ENCODE data around the gene MYO5B. TPM values are rescaled to one million over a fixed set of nuclear protein-coding genes. Genes with fewer than 3 reads are reported as not detected.
"Not testable (repeated sequence)": the region's sequence is repeated elsewhere in the genome, so short reads cannot be mapped to it uniquely, and the experiment has no call there.

Gene MYO5B
- 0.21 TPM for total RNA-seq

DNA sequence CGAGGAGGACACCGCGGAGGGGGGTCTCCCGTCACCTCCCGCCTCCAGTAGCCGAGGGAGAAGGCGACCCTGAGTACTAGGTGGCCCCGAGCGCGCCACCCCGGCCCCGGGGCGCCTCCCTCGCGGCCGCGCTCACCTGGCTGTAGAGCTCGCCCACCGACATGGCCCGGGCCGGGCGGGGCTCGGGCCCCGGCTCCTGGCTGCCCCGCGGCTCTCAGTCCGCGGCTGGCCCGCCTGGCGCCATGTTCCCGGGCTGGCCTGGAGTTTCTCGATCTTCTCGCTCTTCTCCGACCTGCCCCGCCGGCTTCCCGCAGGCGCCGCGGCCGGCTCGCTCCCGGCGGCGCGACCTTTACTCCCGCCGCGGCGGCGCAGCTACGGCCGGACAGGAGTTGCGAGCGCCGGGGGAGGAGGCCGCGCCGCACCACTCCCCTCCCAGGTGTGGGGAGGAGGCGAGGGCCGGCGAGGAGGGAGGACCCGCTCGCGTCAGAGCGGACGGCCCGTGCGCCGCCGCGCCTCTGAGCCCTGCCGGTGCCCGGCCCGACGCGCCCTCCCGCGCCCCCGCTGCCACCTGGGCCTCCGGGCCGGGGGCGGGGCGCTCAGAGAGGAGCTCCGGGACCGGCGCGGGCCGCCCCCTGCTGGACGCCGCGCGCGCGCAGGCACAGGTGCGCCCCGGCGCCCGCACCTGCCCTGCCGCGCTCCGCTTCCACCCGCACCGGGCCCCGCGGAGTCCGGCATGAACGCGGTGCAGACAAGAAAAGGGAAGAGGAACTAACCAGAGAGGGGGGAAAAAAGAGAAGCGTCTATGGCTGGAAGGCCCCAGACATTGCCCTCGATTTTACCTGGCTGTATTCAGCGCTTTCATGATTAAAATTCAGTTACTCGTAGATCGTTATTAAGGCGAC lies at the start of gene MYO5B:
Gene MYO5B (minus strand): TSS at position 517 of the 902 bp plus-strand sequence. CDS start 354 bp downstream, at position 163.
- Histone ChIP-seq H3K9me3 (no peaks in the 10 kb centered on the region), H3K27me3 (no peaks in the 10 kb centered on the region), H3K4me3 (peak within 1 kb of the TSS; percentile 63 to 72), H3K4me1 (peaks cover 0 to 3% of the 10 kb centered on the region in 2 donors), H3K27ac (no peak within 1 kb of the TSS), H3K36me3 (no peaks in the 10 kb centered on the region)
- no peak for DNase-seq (ENCODE audit: low spot score in 2 of 2)
- TF ChIP-seq, protein P1, sequence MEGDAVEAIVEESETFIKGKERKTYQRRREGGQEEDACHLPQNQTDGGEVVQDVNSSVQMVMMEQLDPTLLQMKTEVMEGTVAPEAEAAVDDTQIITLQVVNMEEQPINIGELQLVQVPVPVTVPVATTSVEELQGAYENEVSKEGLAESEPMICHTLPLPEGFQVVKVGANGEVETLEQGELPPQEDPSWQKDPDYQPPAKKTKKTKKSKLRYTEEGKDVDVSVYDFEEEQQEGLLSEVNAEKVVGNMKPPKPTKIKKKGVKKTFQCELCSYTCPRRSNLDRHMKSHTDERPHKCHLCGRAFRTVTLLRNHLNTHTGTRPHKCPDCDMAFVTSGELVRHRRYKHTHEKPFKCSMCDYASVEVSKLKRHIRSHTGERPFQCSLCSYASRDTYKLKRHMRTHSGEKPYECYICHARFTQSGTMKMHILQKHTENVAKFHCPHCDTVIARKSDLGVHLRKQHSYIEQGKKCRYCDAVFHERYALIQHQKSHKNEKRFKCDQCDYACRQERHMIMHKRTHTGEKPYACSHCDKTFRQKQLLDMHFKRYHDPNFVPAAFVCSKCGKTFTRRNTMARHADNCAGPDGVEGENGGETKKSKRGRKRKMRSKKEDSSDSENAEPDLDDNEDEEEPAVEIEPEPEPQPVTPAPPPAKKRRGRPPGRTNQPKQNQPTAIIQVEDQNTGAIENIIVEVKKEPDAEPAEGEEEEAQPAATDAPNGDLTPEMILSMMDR (IDR thresholded peaks at IDR 0.05): peak in 2 of 3 experiments; percentile 32 to 82
- intact Hi-C loops (cut with DNase I): loop anchor here (2.0 to 5.0 kb wide), 2 partner anchors 144 to 183 kb away; no protein-coding TSS in a partner anchor

DNA sequence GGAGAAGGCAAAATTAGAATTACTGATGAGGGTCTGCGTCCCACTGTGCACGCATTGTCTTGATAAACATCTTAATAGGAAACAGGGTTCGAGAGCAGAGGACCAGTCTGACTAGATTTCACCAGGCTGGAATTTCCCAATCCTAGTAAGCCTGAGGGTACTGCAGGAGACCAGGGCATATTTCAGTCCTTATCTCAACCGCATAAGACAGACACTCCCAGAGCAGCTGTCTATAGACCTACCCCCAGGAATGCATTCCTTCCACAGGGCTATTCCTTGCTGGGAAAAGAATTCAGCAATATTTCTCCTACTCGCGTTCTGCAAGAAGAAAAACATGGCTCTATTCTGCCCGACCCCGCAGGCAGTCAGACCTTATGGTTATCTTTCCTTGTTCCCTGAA lies 46.8 kb upstream of the MYO5B start:
- H3K4me3 ChIP-seq; H3K27ac ChIP-seq; intact Hi-C loops (cut with DNase I); H3K27me3 ChIP-seq; DNase-seq (ENCODE audit: low spot score in 2 of 2); H3K36me3 ChIP-seq; H3K9me3 ChIP-seq; H3K4me1 ChIP-seq: not testable (repeated sequence)

DNA sequence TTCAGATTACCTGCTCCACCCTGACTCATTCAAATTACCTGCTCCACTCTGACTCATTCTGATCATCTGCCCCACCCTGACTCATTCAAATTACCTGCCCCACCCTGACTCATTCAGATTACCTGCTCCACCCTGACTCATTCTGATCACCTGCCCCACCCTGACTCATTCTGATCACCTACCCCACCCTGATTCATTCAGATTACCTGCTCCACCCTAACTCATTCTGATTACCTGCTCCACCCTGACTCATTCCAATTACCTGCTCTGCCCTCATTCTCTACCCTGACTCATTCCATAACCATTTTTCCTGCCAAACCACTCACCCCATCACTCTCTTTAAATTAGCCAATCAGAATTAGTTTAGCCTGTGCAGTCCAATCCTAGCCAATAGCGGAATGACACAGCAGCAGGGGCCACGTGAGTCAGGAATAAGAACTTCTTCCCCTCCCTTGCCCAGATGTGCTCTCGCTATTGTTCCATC lies 45.2 kb upstream of the MYO5B start:
- Histone ChIP-seq H3K4me1 (no peaks in the 10 kb centered on the region), H3K4me3 (no peak overlapping the region), H3K36me3 (no peaks in the 10 kb centered on the region), H3K27ac (no peak overlapping the region), H3K27me3 (no peaks in the 10 kb centered on the region), H3K9me3 (no peaks in the 10 kb centered on the region)
- intact Hi-C loops (cut with DNase I): no loop called here
- TF ChIP-seq, protein P1 (IDR thresholded peaks at IDR 0.05): no peak
- DNase-seq (ENCODE audit: low spot score in 2 of 2): no peak

DNA sequence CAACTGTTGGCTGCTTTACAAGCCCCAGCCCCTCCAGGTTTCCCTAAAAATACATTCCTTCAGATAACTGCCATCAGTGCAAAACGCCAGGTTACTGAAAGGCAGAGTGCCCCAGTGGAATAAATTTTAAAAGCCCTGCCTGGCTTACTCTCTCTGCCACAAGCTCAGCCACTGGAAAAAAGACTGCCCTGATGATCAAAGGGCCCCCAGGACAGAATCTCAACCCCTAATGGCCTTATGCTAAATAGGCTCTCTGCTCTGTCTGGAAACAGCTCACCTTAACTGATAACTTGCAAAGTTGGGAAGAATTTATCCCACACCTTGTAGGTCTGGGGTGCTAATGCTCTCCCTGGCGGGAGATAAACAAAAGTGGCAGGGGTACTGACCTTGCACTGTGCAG lies 37.5 kb upstream of the MYO5B start:
- TF ChIP-seq, protein P1 (IDR thresholded peaks at IDR 0.05): no peak
- H3K9me3 ChIP-seq: no peaks in the 10 kb centered on the region

DNA sequence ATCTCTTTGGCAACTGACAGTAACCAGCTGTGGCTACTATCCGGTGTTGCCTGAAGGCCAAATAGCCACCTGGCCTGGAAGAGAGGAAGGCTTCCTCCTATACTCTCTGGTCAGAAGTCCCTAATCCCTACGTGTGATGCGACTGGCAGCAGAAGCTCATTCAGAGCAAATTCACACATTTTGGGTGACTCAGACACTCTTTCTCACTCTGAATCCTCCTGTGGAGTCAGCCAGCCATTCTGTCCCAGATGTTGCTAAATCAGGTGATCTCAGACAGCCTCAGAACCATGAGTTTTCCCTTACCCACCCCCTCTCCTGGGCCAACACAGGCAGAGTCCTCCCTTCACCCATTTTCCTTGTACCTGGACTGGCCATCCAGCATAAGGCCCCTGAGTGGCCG lies 36.7 kb upstream of the MYO5B start:
- Histone ChIP-seq H3K9me3 (no peaks in the 10 kb centered on the region), H3K27me3 (no peaks in the 10 kb centered on the region), H3K27ac (no peak overlapping the region), H3K36me3 (no peaks in the 10 kb centered on the region), H3K4me3 (no peak overlapping the region), H3K4me1 (no peaks in the 10 kb centered on the region)
- intact Hi-C loops (cut with DNase I): no loop called here
- no peak for DNase-seq (ENCODE audit: low spot score in 2 of 2)
- TF ChIP-seq, protein P1 (IDR thresholded peaks at IDR 0.05): no peak

More for the DNA sequence above, 37.5 kb upstream of the MYO5B start:
- Histone ChIP-seq H3K4me1 (no peaks in the 10 kb centered on the region), H3K4me3 (no peak overlapping the region), H3K27ac (no peak overlapping the region), H3K36me3 (no peaks in the 10 kb centered on the region), H3K27me3 (no peaks in the 10 kb centered on the region)
- no peak for DNase-seq (ENCODE audit: low spot score in 2 of 2)
- intact Hi-C loops (cut with DNase I): no loop called here

DNA sequence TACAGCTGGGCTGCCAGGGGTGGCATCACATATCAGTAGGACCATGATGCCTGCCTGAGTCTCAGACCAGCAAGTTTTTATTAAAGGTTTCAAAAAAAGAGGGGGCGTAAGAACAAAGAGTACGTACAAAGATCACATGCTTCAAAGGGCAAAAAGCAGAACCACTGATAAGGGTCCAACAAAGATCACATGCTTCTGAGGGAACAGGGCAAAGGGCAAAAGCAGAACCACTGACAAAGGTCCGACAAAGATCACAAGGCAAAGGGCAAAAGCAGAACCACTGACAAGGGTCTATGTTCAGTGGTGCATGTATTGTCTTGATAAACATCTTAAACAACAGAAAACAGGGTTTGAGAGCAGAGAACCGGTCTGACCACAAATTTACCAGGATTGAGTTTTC lies 25.3 kb upstream of the MYO5B start:
- H3K4me3 ChIP-seq; H3K9me3 ChIP-seq; H3K4me1 ChIP-seq; intact Hi-C loops (cut with DNase I); H3K27me3 ChIP-seq; H3K27ac ChIP-seq; H3K36me3 ChIP-seq; DNase-seq (ENCODE audit: low spot score in 2 of 2): not testable (repeated sequence)

All from ascending aorta (tissue), 2 donors.